Measurements from ENCODE around the gene RHCE.
"Not testable (repeated sequence)": the region's sequence is repeated elsewhere in the genome, so short reads cannot be mapped to it uniquely, and the experiment has no call there.

- TF ChIP-seq CTCF (IDR thresholded peaks at IDR 0.05); SIN3A (IDR thresholded peaks at IDR 0.05; ENCODE audit: borderline replicate concordance, insufficient read depth, low read depth, low read length); POLR2AphosphoS5 (IDR thresholded peaks at IDR 0.05; ENCODE audit: low read depth, low read length); TCF7L2 (IDR thresholded peaks at IDR 0.05; ENCODE audit: low read depth, low read length): not testable (repeated sequence)
Measured at GRCh38 chr1:25382543-25382942, 38.1 kb downstream of the RHCE start.

Data from Panc1 (cell line).